ENCODE results near the gene UGT1A9. TPM values are rescaled to one million over a fixed set of nuclear protein-coding genes. Genes with fewer than 3 reads are reported as not detected.

UGT1A9 gene
- total and polyA plus RNA-seq, 7 experiments from 2014 or later, result not detected

GRCh38 chr2:233791883-233792329 lies 120.2 kb downstream of the UGT1A9 start:
- CTCF ChIA-PET, result interaction anchor here (0.9 kb wide), 1 partner anchor 80 kb away, joined by 3 read pairs; no protein-coding TSS in a partner anchor
- Histone ChIP-seq H3K27me3 (ENCODE audit: control insufficient read depth in 2 of 2, insufficient read depth in 2 of 2, low read length in 2 of 2) (no peaks in the 10 kb centered on the region), H3K36me3 (ENCODE audit: control insufficient read depth in 2 of 3, insufficient read depth in 3 of 3, low read length in 3 of 3) (no peaks in the 10 kb centered on the region), H3K9me3 (ENCODE audit: control insufficient read depth in 2 of 3, low read length in 3 of 3) (no peaks in the 10 kb centered on the region), H3K4me3 (ENCODE audit: low read length) (no peak overlapping the region), H3K27ac (ENCODE audit: low read depth, low read length) (no peak overlapping the region), H3K4me1 (ENCODE audit: control insufficient read depth in 2 of 2, insufficient read depth in 2 of 2, low read length in 2 of 2) (no peaks in the 10 kb centered on the region)
- no peak overlapping the region for H3K4me3 Mint-ChIP-seq
- peak overlapping the region in 1 of 9 donors; percentile 20 for H3K27ac Mint-ChIP-seq
- ATAC-seq (no peak), DNase-seq (no peak)
- H3K36me3 Mint-ChIP-seq, result no peaks in the 10 kb centered on the region
- intact Hi-C loops (cut with micrococcal nuclease), result no loop called here
- POLR2A ChIA-PET, result no interaction called here
- no peaks in the 10 kb centered on the region for H3K4me1 Mint-ChIP-seq
- peaks cover 0 to 4% (median 0%) of the 10 kb centered on the region in 5 donors for H3K27me3 Mint-ChIP-seq
- peaks cover 0 to 2% (median 0%) of the 10 kb centered on the region in 11 donors for H3K9me3 Mint-ChIP-seq

GRCh38 chr2:233792720-233793119 lies 121.0 kb downstream of the UGT1A9 start:
- Mint-ChIP-seq H3K4me1 (no peaks in the 10 kb centered on the region), H3K9me3 (peaks cover 0 to 2% (median 0%) of the 10 kb centered on the region in 11 donors), H3K4me3 (no peak overlapping the region), H3K27ac (no peak overlapping the region), H3K36me3 (no peaks in the 10 kb centered on the region), H3K27me3 (peaks cover 0 to 4% (median 0%) of the 10 kb centered on the region in 5 donors)
- no peaks in the 10 kb centered on the region for H3K9me3 ChIP-seq (ENCODE audit: control insufficient read depth in 2 of 3, low read length in 3 of 3)
- no peak for DNase-seq
- no peaks in the 10 kb centered on the region for H3K4me1 ChIP-seq (ENCODE audit: control insufficient read depth in 2 of 2, insufficient read depth in 2 of 2, low read length in 2 of 2)
- no peak overlapping the region for H3K4me3 ChIP-seq (ENCODE audit: low read length)
- H3K36me3 ChIP-seq (ENCODE audit: control insufficient read depth in 2 of 3, insufficient read depth in 3 of 3, low read length in 3 of 3), result no peaks in the 10 kb centered on the region
- POLR2A ChIA-PET, result no interaction called here
- intact Hi-C loops (cut with micrococcal nuclease), result no loop called here
- CTCF ChIA-PET, result no interaction called here
- no peaks in the 10 kb centered on the region for H3K27me3 ChIP-seq (ENCODE audit: control insufficient read depth in 2 of 2, insufficient read depth in 2 of 2, low read length in 2 of 2)
- no peak for ATAC-seq
- no peak overlapping the region for H3K27ac ChIP-seq (ENCODE audit: low read depth, low read length)

- H3K27me3 ChIP-seq (ENCODE audit: control insufficient read depth in 2 of 2, insufficient read depth in 2 of 2, low read length in 2 of 2), result no peaks in the 10 kb centered on the region
- no peak overlapping the region for H3K4me3 Mint-ChIP-seq
- H3K36me3 ChIP-seq (ENCODE audit: control insufficient read depth in 2 of 3, insufficient read depth in 3 of 3, low read length in 3 of 3), result no peaks in the 10 kb centered on the region
- peaks cover 0 to 2% (median 0%) of the 10 kb centered on the region in 7 donors for H3K4me1 Mint-ChIP-seq
- no peak overlapping the region for H3K27ac Mint-ChIP-seq
- CTCF ChIA-PET, result no interaction called here
- peaks cover 0 to 4% (median 0%) of the 10 kb centered on the region in 5 donors for H3K27me3 Mint-ChIP-seq
- POLR2A ChIA-PET, result no interaction called here
- DNase-seq (no peak), ATAC-seq (no peak)
- H3K36me3 Mint-ChIP-seq, result no peaks in the 10 kb centered on the region
- intact Hi-C loops (cut with micrococcal nuclease), result no loop called here
- H3K9me3 Mint-ChIP-seq, result peaks cover 0 to 2% (median 0%) of the 10 kb centered on the region in 11 donors
- no peaks in the 10 kb centered on the region for H3K4me1 ChIP-seq (ENCODE audit: control insufficient read depth in 2 of 2, insufficient read depth in 2 of 2, low read length in 2 of 2)
- no peak overlapping the region for H3K27ac ChIP-seq (ENCODE audit: low read depth, low read length)
- no peak overlapping the region for H3K4me3 ChIP-seq (ENCODE audit: low read length)
- H3K9me3 ChIP-seq (ENCODE audit: control insufficient read depth in 2 of 3, low read length in 3 of 3), result no peaks in the 10 kb centered on the region
Observed at GRCh38 chr2:233793465-233794127, 121.9 kb downstream of the UGT1A9 start.

- ATAC-seq (no peak), DNase-seq (no peak)
- no peak overlapping the region for H3K4me3 ChIP-seq (ENCODE audit: low read length)
- H3K4me1 ChIP-seq (ENCODE audit: control insufficient read depth in 2 of 2, insufficient read depth in 2 of 2, low read length in 2 of 2), result no peaks in the 10 kb centered on the region
- CTCF ChIA-PET, result no interaction called here
- POLR2A ChIA-PET, result no interaction called here
- Mint-ChIP-seq H3K27ac (no peak overlapping the region), H3K4me1 (peaks cover 0 to 2% (median 0%) of the 10 kb centered on the region in 7 donors), H3K36me3 (no peaks in the 10 kb centered on the region), H3K27me3 (peaks cover 0 to 2% (median 0%) of the 10 kb centered on the region in 5 donors), H3K4me3 (no peak overlapping the region), H3K9me3 (peaks cover 0 to 2% (median 0%) of the 10 kb centered on the region in 11 donors)
- no peak overlapping the region for H3K27ac ChIP-seq (ENCODE audit: low read depth, low read length)
- intact Hi-C loops (cut with micrococcal nuclease), result no loop called here
- no peaks in the 10 kb centered on the region for H3K27me3 ChIP-seq (ENCODE audit: control insufficient read depth in 2 of 2, insufficient read depth in 2 of 2, low read length in 2 of 2)
- H3K9me3 ChIP-seq (ENCODE audit: control insufficient read depth in 2 of 3, low read length in 3 of 3), result no peaks in the 10 kb centered on the region
- no peaks in the 10 kb centered on the region for H3K36me3 ChIP-seq (ENCODE audit: control insufficient read depth in 2 of 3, insufficient read depth in 3 of 3, low read length in 3 of 3)
Observed at GRCh38 chr2:233794128-233794658, 122.5 kb downstream of the UGT1A9 start.

GRCh38 chr2:233795735-233796171 lies 124.1 kb downstream of the UGT1A9 start:
- Histone ChIP-seq H3K9me3 (ENCODE audit: control insufficient read depth in 2 of 3, low read length in 3 of 3) (no peaks in the 10 kb centered on the region), H3K27me3 (ENCODE audit: control insufficient read depth in 2 of 2, insufficient read depth in 2 of 2, low read length in 2 of 2) (no peaks in the 10 kb centered on the region), H3K4me3 (ENCODE audit: low read length) (no peak overlapping the region), H3K4me1 (ENCODE audit: control insufficient read depth in 2 of 2, insufficient read depth in 2 of 2, low read length in 2 of 2) (no peaks in the 10 kb centered on the region), H3K36me3 (ENCODE audit: control insufficient read depth in 2 of 3, insufficient read depth in 3 of 3, low read length in 3 of 3) (no peaks in the 10 kb centered on the region), H3K27ac (ENCODE audit: low read depth, low read length) (no peak overlapping the region)
- CTCF ChIA-PET, result no interaction called here
- Mint-ChIP-seq H3K27me3 (no peaks in the 10 kb centered on the region), H3K4me3 (no peak overlapping the region), H3K9me3 (peaks cover 0 to 2% (median 0%) of the 10 kb centered on the region in 11 donors), H3K27ac (no peak overlapping the region), H3K4me1 (peaks cover 0 to 2% (median 0%) of the 10 kb centered on the region in 7 donors), H3K36me3 (no peaks in the 10 kb centered on the region)
- ATAC-seq, result no peak
- intact Hi-C loops (cut with micrococcal nuclease), result no loop called here
- peak in 1 of 9 donors; percentile 2 for DNase-seq
- POLR2A ChIA-PET, result no interaction called here

- Histone ChIP-seq H3K4me1 (ENCODE audit: control insufficient read depth in 2 of 2, insufficient read depth in 2 of 2, low read length in 2 of 2) (no peaks in the 10 kb centered on the region), H3K4me3 (ENCODE audit: low read length) (no peak overlapping the region), H3K9me3 (ENCODE audit: control insufficient read depth in 2 of 3, low read length in 3 of 3) (no peaks in the 10 kb centered on the region), H3K27me3 (ENCODE audit: control insufficient read depth in 2 of 2, insufficient read depth in 2 of 2, low read length in 2 of 2) (no peaks in the 10 kb centered on the region), H3K27ac (ENCODE audit: low read depth, low read length) (no peak overlapping the region), H3K36me3 (ENCODE audit: control insufficient read depth in 2 of 3, insufficient read depth in 3 of 3, low read length in 3 of 3) (no peaks in the 10 kb centered on the region)
- peak in 1 of 9 donors; percentile 6 for DNase-seq
- Mint-ChIP-seq H3K36me3 (no peaks in the 10 kb centered on the region), H3K27ac (no peak overlapping the region), H3K4me3 (no peak overlapping the region), H3K9me3 (peaks cover 0 to 2% (median 0%) of the 10 kb centered on the region in 11 donors), H3K4me1 (peaks cover 0 to 2% (median 0%) of the 10 kb centered on the region in 7 donors), H3K27me3 (no peaks in the 10 kb centered on the region)
- no peak for ATAC-seq
- ChIA-PET POLR2A (no interaction called here), CTCF (no interaction called here)
- intact Hi-C loops (cut with micrococcal nuclease), result no loop called here
Observed at GRCh38 chr2:233796254-233796653, 124.6 kb downstream of the UGT1A9 start.

Data from naive thymus-derived CD4-positive, alpha-beta T cell (primary cell).